Esophagus (tissue), 2 donors: ENCODE measurements around the gene PHKG2. TPM values are rescaled to one million over a fixed set of nuclear protein-coding genes. Genes with fewer than 3 reads are reported as not detected.
A peak's percentile ranks its signal among the peaks of the same experiment; 100 is the strongest.

Source experiments
- H3K27ac ChIP-seq, 2 donors: one replicate each; pipeline ENCODE4 v1.5.1; 2013; ENCODE audit warnings: low read depth in 2 of 2, mild to moderate bottlenecking in 2 of 2, inconsistent platforms in 1 of 2, low read length in 1 of 2, moderate library complexity in 1 of 2
- H3K27me3 ChIP-seq, 2 donors: one replicate each; pipeline ENCODE4 v1.6.1; 2013; ENCODE audit warnings: low read length in 2 of 2, control low read depth in 1 of 2, mild to moderate bottlenecking in 1 of 2; ENCODE audit not compliant: insufficient read depth in 2 of 2, control insufficient read depth in 1 of 2
- H3K36me3 ChIP-seq, 2 donors: one replicate each; pipeline ENCODE4 v1.6.1; 2013; ENCODE audit warnings: low read length in 1 of 2; ENCODE audit not compliant: control insufficient read depth in 2 of 2, insufficient read depth in 2 of 2
- H3K4me1 ChIP-seq, 2 donors: one replicate each; pipeline ENCODE4 v1.6.1; 2013; ENCODE audit warnings: low read length in 1 of 2; ENCODE audit not compliant: control insufficient read depth in 2 of 2, insufficient read depth in 2 of 2
- H3K4me3 ChIP-seq, 2 donors: one replicate each; pipeline ENCODE4 v1.5.1; 2013; ENCODE audit warnings: low read length in 2 of 2, mild to moderate bottlenecking in 2 of 2, low read depth in 1 of 2, moderate library complexity in 1 of 2
- H3K9me3 ChIP-seq, 2 donors: one replicate each; pipeline ENCODE4 v1.6.1; 2013; ENCODE audit warnings: mild to moderate bottlenecking in 2 of 2, low read depth in 1 of 2, low read length in 1 of 2, moderate library complexity in 1 of 2; ENCODE audit not compliant: control insufficient read depth in 2 of 2, insufficient read depth in 1 of 2
- WGBS, 2 donors: extraction: QIAGEN DNeasy Blood & Tissue Kit; methylation state at CpG; one replicate each; pipeline ENCODE4 v1.1.7; 2013; 5-methylcytosine and 5-hydroxymethylcytosine counted together
- polyA plus RNA-seq, 2 donors: library from polyadenylated mRNA; stranded (reverse); fragments of 200-250 nt; gene quantifications; one replicate each; pipeline ENCODE4 v1.2.3, GENCODE V29; 2013
- donor health status: healthy with polysubstance abuse.
- donor health status: Bipolar disorder and iron deficiency.

Gene PHKG2
- polyA plus RNA-seq, 2 donors: 23.2 to 34.8 TPM

DNA sequence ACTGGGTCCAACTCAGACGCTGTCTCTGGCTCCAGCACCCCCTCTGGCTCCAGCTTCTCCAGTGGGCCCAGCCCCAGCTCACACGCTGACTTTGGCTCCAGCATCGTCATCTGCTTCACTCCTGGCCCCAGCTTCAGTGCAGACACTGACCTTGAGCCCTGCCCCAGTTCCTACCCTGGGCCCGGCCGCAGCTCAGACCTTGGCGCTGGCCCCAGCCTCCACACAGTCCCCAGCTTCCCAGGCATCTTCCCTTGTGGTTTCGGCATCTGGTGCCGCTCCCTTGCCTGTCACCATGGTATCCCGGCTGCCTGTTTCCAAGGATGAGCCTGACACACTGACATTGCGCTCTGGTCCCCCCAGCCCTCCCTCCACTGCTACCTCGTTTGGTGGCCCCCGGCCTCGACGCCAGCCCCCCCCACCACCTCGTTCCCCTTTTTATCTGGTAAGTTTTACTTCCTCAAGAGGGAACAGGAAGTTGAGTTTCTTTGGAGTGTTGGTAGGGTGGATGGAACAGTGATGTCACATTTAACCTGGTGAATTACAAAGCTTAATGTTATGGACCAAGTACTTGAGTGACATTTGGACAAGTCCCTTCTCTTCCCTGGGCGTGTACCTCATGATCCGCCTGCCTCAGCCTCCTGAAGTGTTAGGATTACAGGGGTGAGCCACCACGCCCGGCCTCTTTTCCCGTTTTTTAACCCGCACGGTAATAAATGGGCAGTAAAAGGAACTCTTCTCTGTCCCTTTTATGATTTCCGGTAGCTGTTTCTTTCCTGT, 23.4 kb upstream of the PHKG2 start:
- 70 to 78% methylated on average over 23 of the region's 23 CpGs for WGBS, 2 donors
- H3K9me3 ChIP-seq: no peaks in the 10 kb centered on the region
- peak overlapping the region in 1 of 2 donors; percentile 52 for H3K27ac ChIP-seq
- no peaks in the 10 kb centered on the region for H3K4me1 ChIP-seq
- H3K4me3 ChIP-seq: no peak overlapping the region
- peaks cover 36 to 62% of the 10 kb centered on the region in 2 donors for H3K36me3 ChIP-seq
- no peaks in the 10 kb centered on the region for H3K27me3 ChIP-seq

DNA sequence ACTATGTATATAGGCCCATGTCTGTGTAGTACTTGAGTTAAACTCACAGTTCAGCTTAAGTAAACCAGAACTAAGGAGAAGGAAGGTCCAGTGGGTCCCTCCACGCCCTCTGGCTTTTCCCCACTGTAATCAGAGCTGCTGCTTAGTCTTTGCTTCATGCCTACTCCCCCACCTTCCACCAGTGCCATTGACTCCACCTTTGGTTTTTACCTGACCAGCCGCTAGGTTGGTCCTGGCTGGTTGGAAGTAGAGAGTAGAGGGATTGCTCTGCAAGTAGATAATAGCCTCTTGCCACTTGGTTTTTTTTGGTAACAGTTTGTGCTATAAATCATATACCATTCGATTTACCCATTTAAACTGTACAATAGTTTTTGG, 22.8 kb upstream of the PHKG2 start:
- Histone ChIP-seq H3K9me3 (no peaks in the 10 kb centered on the region), H3K36me3 (peaks cover 36 to 57% of the 10 kb centered on the region in 2 donors), H3K4me1 (no peaks in the 10 kb centered on the region), H3K4me3 (no peak overlapping the region), H3K27me3 (no peaks in the 10 kb centered on the region), H3K27ac (no peak overlapping the region)
- WGBS, 2 donors: 88 to 94% methylated on average over 3 of the region's 3 CpGs

DNA sequence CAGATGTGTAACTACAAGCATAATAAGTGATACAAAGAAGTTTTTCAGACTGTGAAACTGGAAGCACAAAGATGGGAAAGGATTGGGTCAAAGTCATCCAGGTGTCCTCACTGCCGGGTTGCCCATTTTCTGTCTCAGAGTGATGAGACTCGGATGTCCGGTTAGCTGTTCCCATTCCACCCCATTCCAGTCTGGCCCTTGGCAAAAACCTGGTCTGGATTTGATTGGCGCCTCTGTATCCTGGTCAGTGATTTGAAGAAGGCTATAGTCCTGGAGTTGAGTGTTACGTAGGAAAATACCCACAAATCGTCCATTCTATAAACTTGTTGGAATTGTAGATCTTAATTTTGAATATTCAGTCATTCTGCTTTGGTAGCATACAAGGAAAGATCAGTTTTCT, 19.9 kb upstream of the PHKG2 start:
- H3K36me3 ChIP-seq: peaks cover 29 to 45% of the 10 kb centered on the region in 2 donors
- H3K4me1 ChIP-seq: no peaks in the 10 kb centered on the region
- WGBS, 2 donors: 91 to 92% methylated on average over 6 of the region's 6 CpGs

DNA sequence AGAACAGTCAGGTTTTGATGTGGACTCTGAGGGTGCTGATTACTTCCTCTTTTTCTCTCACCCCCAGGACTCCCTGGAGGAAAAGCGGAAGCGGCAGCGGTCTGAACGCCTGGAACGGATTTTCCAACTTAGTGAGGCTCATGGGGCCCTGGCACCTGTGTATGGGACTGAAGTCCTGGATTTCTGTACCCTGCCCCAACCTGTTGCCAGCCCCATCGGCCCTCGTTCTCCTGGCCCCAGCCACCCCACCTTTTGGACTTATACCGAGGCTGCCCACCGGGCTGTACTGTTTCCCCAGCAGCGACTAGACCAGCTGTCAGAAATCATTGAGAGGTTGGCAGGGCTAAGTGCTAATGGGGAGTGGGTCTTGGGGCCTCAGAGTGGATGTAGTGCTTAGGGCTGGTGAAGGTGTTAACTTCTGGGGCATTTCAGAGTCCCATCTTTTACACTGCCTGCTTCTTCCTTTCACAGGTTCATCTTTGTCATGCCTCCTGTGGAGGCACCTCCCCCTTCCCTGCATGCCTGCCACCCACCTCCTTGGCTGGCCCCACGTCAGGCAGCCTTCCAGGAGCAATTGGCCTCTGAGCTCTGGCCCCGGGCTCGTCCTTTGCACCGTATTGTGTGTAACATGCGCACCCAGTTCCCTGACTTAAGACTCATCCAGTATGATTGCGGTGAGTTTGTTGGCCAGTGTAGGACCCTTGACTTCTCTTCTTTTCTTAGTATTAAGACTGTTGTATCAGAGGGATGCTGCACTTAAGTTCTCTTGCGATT, 19.1 kb upstream of the PHKG2 start:
- 82 to 85% methylated on average over 17 of the region's 17 CpGs for WGBS, 2 donors
- Histone ChIP-seq H3K27ac (no peak overlapping the region), H3K4me1 (no peaks in the 10 kb centered on the region), H3K9me3 (no peaks in the 10 kb centered on the region), H3K27me3 (no peaks in the 10 kb centered on the region), H3K36me3 (peaks cover 27 to 42% of the 10 kb centered on the region in 2 donors), H3K4me3 (no peak overlapping the region)

More for the DNA sequence above, 19.9 kb upstream of the PHKG2 start:
- H3K4me3 ChIP-seq: no peak overlapping the region
- H3K27ac ChIP-seq: no peak overlapping the region
- H3K9me3 ChIP-seq: no peaks in the 10 kb centered on the region
- no peaks in the 10 kb centered on the region for H3K27me3 ChIP-seq

DNA sequence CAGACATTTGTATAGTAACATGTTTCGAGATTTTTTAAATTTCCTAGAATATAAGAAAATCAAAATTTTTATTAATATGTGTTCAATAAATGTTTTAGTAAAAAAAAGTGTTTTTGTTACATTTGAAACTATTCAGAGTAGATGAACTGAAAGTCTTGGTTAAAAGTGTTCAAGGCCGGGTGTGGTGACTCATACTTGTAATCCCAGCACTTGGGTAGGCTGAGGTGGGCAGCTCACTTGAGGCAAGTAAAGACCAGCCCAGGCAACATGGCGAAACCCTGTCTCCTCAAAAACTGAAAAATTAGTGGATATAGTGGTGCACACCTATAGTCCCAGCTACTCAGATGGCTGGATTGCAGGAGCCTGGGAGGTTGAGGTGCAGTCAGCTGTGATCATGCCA, 16.8 kb upstream of the PHKG2 start:
- Histone ChIP-seq H3K4me3 (no peak overlapping the region), H3K9me3 (no peaks in the 10 kb centered on the region), H3K36me3 (peaks cover 29 to 40% of the 10 kb centered on the region in 2 donors), H3K4me1 (no peaks in the 10 kb centered on the region), H3K27me3 (no peaks in the 10 kb centered on the region), H3K27ac (no peak overlapping the region)
- 76 to 83% methylated on average over 3 of the region's 3 CpGs for WGBS, 2 donors

DNA sequence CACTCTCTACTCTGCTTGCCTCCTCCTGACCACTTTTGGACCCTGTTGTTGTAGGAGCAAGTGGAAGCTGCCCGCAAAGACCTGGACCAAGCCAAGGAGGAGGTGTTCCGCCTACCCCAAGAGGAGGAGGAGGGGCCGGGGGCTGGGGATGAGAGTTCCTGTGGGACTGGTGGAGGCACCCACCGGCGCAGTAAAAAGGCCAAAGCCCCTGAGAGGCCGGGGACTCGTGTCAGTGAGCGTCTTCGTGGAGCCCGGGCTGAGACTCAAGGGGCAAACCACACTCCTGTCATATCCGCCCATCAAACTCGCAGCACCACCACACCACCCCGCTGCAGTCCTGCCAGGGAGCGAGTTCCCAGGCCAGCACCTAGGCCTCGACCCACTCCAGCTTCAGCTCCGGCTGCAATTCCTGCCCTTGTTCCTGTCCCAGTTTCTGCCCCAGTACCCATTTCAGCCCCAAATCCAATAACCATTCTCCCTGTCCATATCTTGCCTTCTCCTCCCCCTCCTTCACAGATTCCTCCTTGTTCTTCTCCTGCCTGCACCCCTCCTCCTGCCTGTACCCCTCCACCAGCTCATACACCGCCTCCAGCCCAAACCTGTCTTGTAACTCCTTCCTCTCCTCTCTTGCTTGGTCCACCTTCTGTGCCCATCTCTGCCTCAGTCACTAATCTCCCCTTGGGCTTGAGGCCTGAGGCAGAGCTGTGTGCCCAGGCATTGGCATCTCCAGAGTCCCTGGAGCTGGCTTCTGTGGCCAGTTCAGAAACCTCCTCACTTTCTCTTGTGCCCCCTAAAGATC, 11.0 kb upstream of the PHKG2 start:
- Histone ChIP-seq H3K27me3 (no peaks in the 10 kb centered on the region), H3K27ac (no peak overlapping the region), H3K4me3 (no peak overlapping the region), H3K36me3 (peaks cover 47 to 54% of the 10 kb centered on the region in 2 donors), H3K4me1 (peaks cover 0 to 10% of the 10 kb centered on the region in 2 donors), H3K9me3 (no peaks in the 10 kb centered on the region)
- WGBS, 2 donors: 90 to 92% methylated on average over 17 of the region's 17 CpGs

DNA sequence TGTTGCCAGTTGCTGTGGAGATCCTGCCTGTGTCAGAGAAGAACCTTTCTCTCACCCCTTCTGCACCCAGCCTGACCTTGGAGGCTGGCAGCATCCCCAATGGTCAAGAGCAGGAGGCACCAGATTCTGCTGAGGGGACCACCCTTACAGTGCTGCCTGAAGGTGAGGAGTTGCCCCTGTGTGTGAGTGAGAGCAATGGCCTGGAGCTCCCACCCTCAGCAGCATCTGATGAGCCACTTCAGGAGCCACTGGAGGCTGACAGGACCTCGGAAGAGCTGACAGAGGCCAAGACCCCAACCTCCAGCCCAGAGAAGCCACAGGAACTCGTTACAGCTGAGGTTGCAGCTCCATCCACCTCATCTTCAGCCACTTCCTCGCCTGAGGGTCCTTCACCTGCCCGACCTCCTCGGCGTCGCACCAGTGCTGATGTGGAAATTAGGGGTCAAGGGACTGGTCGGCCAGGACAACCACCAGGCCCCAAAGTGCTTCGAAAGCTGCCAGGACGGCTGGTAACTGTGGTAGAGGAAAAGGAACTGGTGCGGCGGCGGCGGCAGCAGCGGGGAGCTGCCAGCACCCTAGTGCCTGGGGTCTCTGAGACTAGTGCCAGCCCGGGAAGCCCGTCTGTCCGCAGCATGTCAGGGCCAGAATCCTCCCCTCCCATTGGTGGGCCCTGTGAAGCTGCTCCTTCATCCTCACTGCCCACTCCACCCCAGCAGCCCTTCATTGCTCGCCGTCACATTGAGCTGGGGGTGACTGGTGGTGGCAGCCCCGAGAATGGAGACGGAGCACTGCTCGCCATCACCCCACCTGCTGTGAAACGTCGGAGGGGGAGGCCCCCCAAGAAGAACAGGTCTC, 10.2 kb upstream of the PHKG2 start:
- Histone ChIP-seq H3K9me3 (no peaks in the 10 kb centered on the region), H3K27me3 (no peaks in the 10 kb centered on the region), H3K4me1 (peaks cover 0 to 10% of the 10 kb centered on the region in 2 donors), H3K4me3 (no peak overlapping the region), H3K27ac (no peak overlapping the region), H3K36me3 (peaks cover 43 to 52% of the 10 kb centered on the region in 2 donors)
- 93% methylated on average over 25 of the region's 25 CpGs for WGBS, 2 donors

DNA sequence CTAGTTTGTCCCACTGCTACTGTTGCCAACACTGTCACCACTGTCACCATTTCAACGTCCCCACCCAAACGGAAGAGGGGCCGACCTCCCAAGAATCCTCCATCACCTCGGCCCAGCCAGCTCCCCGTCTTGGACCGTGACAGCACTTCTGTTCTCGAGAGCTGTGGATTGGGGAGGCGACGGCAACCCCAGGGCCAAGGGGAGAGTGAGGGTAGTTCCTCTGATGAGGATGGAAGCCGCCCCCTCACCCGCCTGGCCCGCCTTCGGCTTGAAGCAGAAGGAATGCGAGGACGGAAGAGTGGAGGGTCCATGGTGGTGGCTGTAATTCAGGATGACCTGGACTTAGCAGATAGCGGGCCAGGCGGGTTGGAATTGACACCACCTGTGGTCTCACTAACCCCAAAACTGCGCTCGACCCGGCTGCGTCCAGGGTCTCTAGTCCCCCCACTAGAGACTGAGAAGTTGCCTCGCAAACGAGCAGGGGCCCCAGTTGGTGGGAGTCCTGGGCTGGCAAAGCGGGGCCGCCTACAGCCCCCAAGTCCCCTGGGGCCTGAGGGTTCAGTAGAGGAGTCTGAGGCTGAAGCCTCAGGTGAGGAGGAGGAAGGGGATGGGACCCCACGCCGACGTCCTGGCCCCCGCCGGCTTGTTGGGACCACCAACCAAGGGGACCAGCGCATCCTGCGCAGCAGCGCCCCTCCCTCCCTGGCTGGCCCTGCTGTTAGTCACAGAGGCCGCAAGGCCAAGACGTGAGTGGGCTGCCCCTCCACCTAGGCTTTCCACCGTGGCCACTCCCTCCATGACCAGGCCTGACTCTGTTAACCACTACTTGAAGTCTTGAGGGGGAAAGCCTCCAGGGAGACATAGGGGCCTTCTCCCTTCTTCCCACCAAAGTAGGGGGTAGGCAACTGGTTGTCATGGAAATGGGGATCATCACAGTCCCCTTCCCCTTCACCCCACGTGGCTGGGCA, 9.0 kb upstream of the PHKG2 start:
- peaks cover 41 to 48% of the 10 kb centered on the region in 2 donors for H3K36me3 ChIP-seq
- H3K27me3 ChIP-seq: no peaks in the 10 kb centered on the region
- peak overlapping the region; percentile 92 to 94 for H3K27ac ChIP-seq
- no peaks in the 10 kb centered on the region for H3K9me3 ChIP-seq
- H3K4me1 ChIP-seq: peaks cover 0 to 10% of the 10 kb centered on the region in 2 donors
- no peak overlapping the region for H3K4me3 ChIP-seq
- WGBS, 2 donors: 87 to 91% methylated on average over 37 of the region's 37 CpGs
